GM12891 (cell line): ENCODE results near the gene ABHD18.
"Not testable (repeated sequence)": the region's sequence is repeated elsewhere in the genome, so short reads cannot be mapped to it uniquely, and the experiment has no call there.

Source experiments
- PAX5 ChIP-seq: IDR thresholded peaks from 2 replicates; pipeline ENCODE4 v1.6.1; 2011; ENCODE audit warnings: low read length, moderate library complexity, mild to moderate bottlenecking; ENCODE audit not compliant: insufficient read depth, severe bottlenecking
- POLR2AphosphoS5 ChIP-seq: IDR thresholded peaks from 2 replicates; pipeline ENCODE4 v1.6.1; 2011; ENCODE audit warnings: low read depth, low read length, control low read depth

DNA sequence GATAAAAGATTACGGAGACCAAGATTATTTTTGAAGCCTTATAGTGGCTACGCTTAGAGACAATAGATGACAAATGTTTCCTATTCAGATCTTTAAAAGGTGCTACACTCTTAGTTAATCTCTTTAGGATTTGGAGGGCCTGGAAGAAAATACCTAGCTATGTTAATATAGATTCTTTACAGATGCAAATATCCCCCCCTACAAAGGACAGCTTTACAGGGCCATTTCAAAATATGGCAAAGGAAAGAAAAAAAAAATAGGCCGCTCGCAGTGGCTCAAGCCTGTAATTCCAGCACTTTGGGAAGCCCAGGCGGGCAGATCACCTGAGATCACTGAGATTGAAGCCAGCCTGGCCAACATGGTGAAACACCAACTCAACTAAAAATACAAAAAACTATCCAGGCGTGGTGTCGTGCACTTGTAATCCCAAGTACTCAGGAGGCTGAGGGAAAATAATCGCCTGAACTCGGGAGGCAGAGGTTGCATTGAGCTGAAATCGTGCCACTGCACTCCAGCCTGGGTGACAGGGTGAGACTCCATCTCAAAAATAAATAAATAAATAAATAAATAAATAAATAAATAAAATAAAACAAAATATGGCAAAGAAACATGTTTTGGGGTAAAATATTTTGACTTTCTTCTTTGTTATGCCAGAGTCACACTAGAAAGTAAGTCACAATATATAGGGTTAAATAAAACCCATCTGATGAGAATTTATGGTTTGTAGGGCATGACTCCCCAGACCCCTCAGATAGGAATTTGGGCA is 90.4 kb downstream of the ABHD18 start:
- TF ChIP-seq POLR2AphosphoS5, PAX5: not testable (repeated sequence)
